Cardiac fibroblast (primary cell): ENCODE results near the gene GRID2.

Experiments
- DNase-seq, 2 donors: peaks; one replicate each; pipeline versions ENCODE4 v3.0.0 to v3.0.0-alpha.2; 2010; ENCODE audit warnings: low read depth in 2 of 2
- H3K4me3 ChIP-seq, 2 donors: replicated peaks in 1 of 2; 1 replicate in 1 of 2; 2 replicates in 1 of 2; pipeline ENCODE4 v1.5.1; 2011; ENCODE audit warnings: low read depth in 2 of 2, low read length in 2 of 2, mild to moderate bottlenecking in 2 of 2, moderate library complexity in 1 of 2
- TF ChIP-seq, protein P1 (sequence below): IDR thresholded peaks from one replicate; pipeline ENCODE4 v1.5.1; 2011; ENCODE audit warnings: low read depth, mild to moderate bottlenecking, low read length, inconsistent platforms

Gene GRID2

DNA sequence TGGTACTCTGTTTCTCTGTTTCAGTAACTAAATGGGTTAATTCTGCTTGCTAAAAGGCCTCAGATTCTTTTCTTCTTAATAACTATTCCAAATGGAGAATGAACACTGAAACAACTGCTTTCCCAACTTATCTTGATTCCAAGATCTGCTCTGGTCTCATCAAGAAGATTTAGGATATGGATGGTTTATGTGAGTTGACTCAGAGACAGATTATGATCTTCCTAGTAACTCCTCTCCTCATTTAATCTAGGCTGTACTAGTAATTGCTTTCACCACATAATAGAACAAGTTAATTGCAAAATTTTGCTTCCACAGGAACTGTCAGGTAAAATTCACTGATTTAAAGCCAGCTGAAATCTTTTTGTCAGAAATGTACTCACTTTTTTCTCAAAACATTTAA is 537.1 kb downstream of the GRID2 start:
- TF ChIP-seq, protein P1, sequence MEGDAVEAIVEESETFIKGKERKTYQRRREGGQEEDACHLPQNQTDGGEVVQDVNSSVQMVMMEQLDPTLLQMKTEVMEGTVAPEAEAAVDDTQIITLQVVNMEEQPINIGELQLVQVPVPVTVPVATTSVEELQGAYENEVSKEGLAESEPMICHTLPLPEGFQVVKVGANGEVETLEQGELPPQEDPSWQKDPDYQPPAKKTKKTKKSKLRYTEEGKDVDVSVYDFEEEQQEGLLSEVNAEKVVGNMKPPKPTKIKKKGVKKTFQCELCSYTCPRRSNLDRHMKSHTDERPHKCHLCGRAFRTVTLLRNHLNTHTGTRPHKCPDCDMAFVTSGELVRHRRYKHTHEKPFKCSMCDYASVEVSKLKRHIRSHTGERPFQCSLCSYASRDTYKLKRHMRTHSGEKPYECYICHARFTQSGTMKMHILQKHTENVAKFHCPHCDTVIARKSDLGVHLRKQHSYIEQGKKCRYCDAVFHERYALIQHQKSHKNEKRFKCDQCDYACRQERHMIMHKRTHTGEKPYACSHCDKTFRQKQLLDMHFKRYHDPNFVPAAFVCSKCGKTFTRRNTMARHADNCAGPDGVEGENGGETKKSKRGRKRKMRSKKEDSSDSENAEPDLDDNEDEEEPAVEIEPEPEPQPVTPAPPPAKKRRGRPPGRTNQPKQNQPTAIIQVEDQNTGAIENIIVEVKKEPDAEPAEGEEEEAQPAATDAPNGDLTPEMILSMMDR = no peak
- H3K4me3 ChIP-seq = no peak overlapping the region
- no peak for DNase-seq

DNA sequence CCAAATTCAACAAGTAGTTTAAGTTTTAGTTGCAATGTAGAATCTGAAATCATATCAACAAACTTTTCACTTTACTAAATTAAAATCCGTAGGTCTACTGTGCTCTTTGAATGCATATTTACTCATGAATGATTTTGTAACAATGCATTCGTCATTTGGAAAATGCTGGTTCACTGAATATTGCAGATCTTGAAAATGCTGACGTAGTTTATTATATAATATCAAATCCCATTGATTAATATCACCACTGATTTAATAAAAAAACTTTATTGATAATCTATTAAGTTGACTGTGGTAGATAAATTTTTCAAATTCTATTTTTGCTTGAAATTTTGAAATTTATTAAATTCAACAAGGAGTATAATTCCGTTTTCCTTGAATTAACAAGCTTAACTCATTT is 540.0 kb downstream of the GRID2 start:
- TF ChIP-seq, protein P1 = no peak
- no peak for DNase-seq
- no peak overlapping the region for H3K4me3 ChIP-seq

DNA sequence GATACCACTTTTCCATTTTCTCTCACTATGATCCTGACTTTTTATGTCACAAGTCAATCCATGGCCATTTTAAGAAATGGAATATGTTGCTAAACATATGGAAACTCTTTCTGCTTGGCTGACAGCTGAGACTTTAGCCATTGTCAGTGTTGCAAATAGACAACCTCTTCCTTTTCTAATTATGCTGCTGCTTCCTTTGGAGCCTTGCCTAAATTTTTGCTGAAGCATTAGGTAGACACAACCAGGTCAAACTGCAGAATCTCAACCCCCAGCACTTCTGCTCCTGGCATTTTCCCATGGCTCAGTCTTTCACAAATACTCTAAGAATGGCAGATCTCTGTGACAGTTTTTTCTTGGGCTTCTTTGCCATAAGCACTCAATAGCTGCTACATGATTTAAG is 543.3 kb downstream of the GRID2 start:
- no peak for DNase-seq
- no peak overlapping the region for H3K4me3 ChIP-seq
- TF ChIP-seq, protein P1 = no peak

DNA sequence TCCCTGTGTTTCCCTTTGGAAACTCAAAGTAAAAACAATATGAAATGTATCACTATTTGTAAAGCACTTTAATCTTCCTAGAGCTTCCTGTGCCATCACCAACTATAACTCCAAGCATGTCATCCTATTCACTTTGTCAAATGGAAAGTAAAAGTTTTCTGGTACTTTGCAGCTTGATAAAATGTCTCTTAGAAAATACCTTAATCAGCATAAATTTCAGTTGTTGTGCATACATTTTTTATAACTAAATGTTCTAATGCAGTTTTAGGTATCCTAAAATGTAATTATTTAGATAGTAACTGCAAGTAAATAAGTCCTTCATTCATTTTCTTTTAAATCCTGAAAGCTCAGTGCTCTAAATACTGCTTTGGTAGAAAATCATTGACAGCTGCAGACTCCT is 558.7 kb downstream of the GRID2 start:
- DNase-seq = no peak
- no peak overlapping the region for H3K4me3 ChIP-seq
- TF ChIP-seq, protein P1 = no peak

GRCh38 chr4:92864096-92864495 is 560.3 kb downstream of the GRID2 start:
- no peak for DNase-seq
- H3K4me3 ChIP-seq = no peak overlapping the region
- TF ChIP-seq, protein P1 = no peak

DNA sequence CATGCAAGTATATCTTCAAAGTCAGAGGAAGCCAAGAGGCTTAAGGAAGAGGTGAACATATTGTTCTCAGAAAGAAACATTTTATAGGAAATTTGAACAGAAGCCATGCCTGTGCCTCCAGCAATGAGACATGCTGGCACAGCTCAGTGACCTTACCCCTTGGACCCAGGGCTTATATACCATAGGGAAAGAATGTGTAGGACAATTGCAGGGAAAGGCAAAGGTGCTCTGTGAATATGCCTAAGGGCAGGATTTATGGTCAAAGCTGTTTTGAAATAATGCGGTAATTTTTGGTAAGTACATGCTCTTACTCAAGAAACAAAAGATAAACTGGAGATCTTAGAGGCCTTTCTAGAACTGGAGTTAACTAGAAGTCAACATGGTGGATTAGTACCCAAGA is 568.8 kb downstream of the GRID2 start:
- no peak overlapping the region for H3K4me3 ChIP-seq
- TF ChIP-seq, protein P1 = no peak
- no peak for DNase-seq

GRCh38 chr4:92885632-92886031 is 581.9 kb downstream of the GRID2 start:
- TF ChIP-seq, protein P1 = no peak
- no peak overlapping the region for H3K4me3 ChIP-seq
- no peak for DNase-seq
